ENCODE measurements around the gene IRF8. TPM values are rescaled to one million over a fixed set of nuclear protein-coding genes. Genes with fewer than 3 reads are reported as not detected.

IRF8 gene
- polyA plus RNA-seq, 4 donors, result 28.0 to 52.1 (median 43.2) TPM

GRCh38 chr16:85970016-85970733 lies 71.2 kb downstream of the IRF8 start:
- FAIRE-seq, result no peak
- Histone ChIP-seq H3K27ac (ENCODE audit: low read depth in 1 of 3, low read length in 2 of 3) (no peak overlapping the region), H3K9me3 (ENCODE audit: control insufficient read depth in 2 of 2, insufficient read depth in 1 of 2, low read depth in 1 of 2, low read length in 1 of 2) (peaks cover 0 to 3% of the 10 kb centered on the region in 2 donors), H3K4me1 (ENCODE audit: control insufficient read depth in 3 of 3, insufficient read depth in 2 of 3, low read depth in 1 of 3, low read length in 2 of 3) (peaks cover 2 to 41% (median 4%) of the 10 kb centered on the region in 3 donors), H3K27me3 (ENCODE audit: control insufficient read depth in 3 of 3, insufficient read depth in 3 of 3, low read length in 3 of 3) (no peaks in the 10 kb centered on the region), H3K36me3 (ENCODE audit: control insufficient read depth in 3 of 3, insufficient read depth in 2 of 3, low read depth in 1 of 3, low read length in 3 of 3) (no peaks in the 10 kb centered on the region), H3K4me3 (ENCODE audit: low read depth in 1 of 3, low read length in 3 of 3) (no peak overlapping the region)
- DNase-seq, result no peak
- WGBS, 3 donors, result 79 to 91% (median 86%) methylated on average over 14 of the region's 14 CpGs

GRCh38 chr16:85970738-85971137 lies 71.8 kb downstream of the IRF8 start:
- H3K4me1 ChIP-seq (ENCODE audit: control insufficient read depth in 3 of 3, insufficient read depth in 2 of 3, low read depth in 1 of 3, low read length in 2 of 3), result peaks cover 2 to 47% (median 4%) of the 10 kb centered on the region in 3 donors
- H3K27me3 ChIP-seq (ENCODE audit: control insufficient read depth in 3 of 3, insufficient read depth in 3 of 3, low read length in 3 of 3), result no peaks in the 10 kb centered on the region
- H3K36me3 ChIP-seq (ENCODE audit: control insufficient read depth in 3 of 3, insufficient read depth in 2 of 3, low read depth in 1 of 3, low read length in 3 of 3), result no peaks in the 10 kb centered on the region
- FAIRE-seq (no peak), DNase-seq (peak in 1 of 2 donors; percentile 70)
- H3K9me3 ChIP-seq (ENCODE audit: control insufficient read depth in 2 of 2, insufficient read depth in 1 of 2, low read depth in 1 of 2, low read length in 1 of 2), result peaks cover 0 to 3% of the 10 kb centered on the region in 2 donors
- peak overlapping the region in 1 of 3 donors; percentile 9 for H3K27ac ChIP-seq (ENCODE audit: low read depth in 1 of 3, low read length in 2 of 3)
- H3K4me3 ChIP-seq (ENCODE audit: low read depth in 1 of 3, low read length in 3 of 3), result no peak overlapping the region
- WGBS, 3 donors, result 48 to 73% (median 72%) methylated on average over 3 of the region's 3 CpGs

Other genes starting within 250 kb of the IRF8 start
- gene GINS2, start 210.2 kb upstream of the IRF8 start, polyA plus RNA-seq, result 10 to 100 TPM in 1 of 4 donors, 1 to 10 TPM in 3; 2.0 to 11.2 (median 6.4) TPM
- 1 to 10 TPM in 3 of 4 donors, not detected in 1; 1.2 to 5.6 (median 4.9) TPM for gene C16orf74, start 148.1 kb upstream of the IRF8 start, polyA plus RNA-seq
- gene EMC8, start 99.6 kb upstream of the IRF8 start, polyA plus RNA-seq, result 10 to 100 TPM; 16.2 to 21.2 (median 20.1) TPM
- 1,000 to 10,000 TPM in 3 of 4 donors, 100 to 1,000 TPM in 1; 439 to 2,645 (median 1,917) TPM for gene COX4I1, start 99.5 kb upstream of the IRF8 start, polyA plus RNA-seq

Data from small intestine (tissue), 7 donors.